ENCODE measurements around the gene NDUFB2.

DNA sequence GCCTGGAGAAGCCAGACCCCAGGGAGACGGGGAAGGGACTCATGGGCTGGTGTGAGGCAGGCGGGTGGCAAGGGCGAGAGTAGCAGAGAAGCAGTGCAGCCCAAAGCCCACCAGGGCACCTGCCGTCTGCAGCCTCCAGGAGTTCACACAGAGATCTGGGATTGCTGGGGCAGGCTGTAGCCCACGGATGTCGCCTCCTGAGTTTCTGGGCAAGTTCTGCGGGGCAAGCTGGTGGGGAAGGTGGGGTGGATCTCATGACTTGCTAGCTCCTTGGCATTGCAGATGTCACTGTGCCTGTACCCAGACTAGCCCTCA is 17.7 kb upstream of the NDUFB2 start:
- TF ChIP-seq POLR2A (IDR thresholded peaks at IDR 0.05; ENCODE audit: low read depth, low read length) (no peak), POLR2AphosphoS5 (IDR thresholded peaks at IDR 0.05; ENCODE audit: low read depth, low read length) (no peak), TAF1 (IDR thresholded peaks at IDR 0.05; ENCODE audit: low read depth, low read length) (no peak)

Data from GM12891 (cell line).